Cardiac fibroblast (primary cell): ENCODE results near the gene ZNF106.

ENCODE experiments used
- DNase-seq, 2 donors: peaks; one replicate each; pipeline versions ENCODE4 v3.0.0 to v3.0.0-alpha.2; 2010; ENCODE audit warnings: low read depth in 2 of 2
- H3K4me3 ChIP-seq, 2 donors: replicated peaks in 1 of 2; 1 replicate in 1 of 2; 2 replicates in 1 of 2; pipeline ENCODE4 v1.5.1; 2011; ENCODE audit warnings: low read depth in 2 of 2, low read length in 2 of 2, mild to moderate bottlenecking in 2 of 2, moderate library complexity in 1 of 2
- CTCF ChIP-seq: IDR thresholded peaks from one replicate; pipeline ENCODE4 v1.5.1; 2011; ENCODE audit warnings: low read depth, mild to moderate bottlenecking, low read length, inconsistent platforms

Gene ZNF106

GRCh38 chr15:42413920-42414319 lies 77.0 kb downstream of the ZNF106 start:
- no peak for DNase-seq
- no peak overlapping the region for H3K4me3 ChIP-seq
- no peak for TF ChIP-seq CTCF

GRCh38 chr15:42411884-42412283 lies 79.1 kb downstream of the ZNF106 start:
- no peak overlapping the region for H3K4me3 ChIP-seq
- DNase-seq, result no peak
- no peak for TF ChIP-seq CTCF

- no peak overlapping the region for H3K4me3 ChIP-seq
- no peak for TF ChIP-seq CTCF
- no peak for DNase-seq
These were observed 81.9 kb downstream of the ZNF106 start for GRCh38 chr15:42409011-42409410.

GRCh38 chr15:42408178-42408577 lies 82.8 kb downstream of the ZNF106 start:
- DNase-seq, result no peak
- H3K4me3 ChIP-seq, result no peak overlapping the region
- TF ChIP-seq CTCF, result no peak

- H3K4me3 ChIP-seq, result no peak overlapping the region
- no peak for DNase-seq
- no peak for TF ChIP-seq CTCF
These were observed 85.0 kb downstream of the ZNF106 start for GRCh38 chr15:42405863-42406482.

- no peak for DNase-seq
- no peak for TF ChIP-seq CTCF
- H3K4me3 ChIP-seq, result no peak overlapping the region
These were observed 86.3 kb downstream of the ZNF106 start for GRCh38 chr15:42404461-42405235.
